ENCODE data around the gene KDM2B. TPM values are rescaled to one million over a fixed set of nuclear protein-coding genes. Genes with fewer than 3 reads are reported as not detected.
A peak's percentile ranks its signal among the peaks of the same experiment; 100 is the strongest.
"Not testable (repeated sequence)": the region's sequence is repeated elsewhere in the genome, so short reads cannot be mapped to it uniquely, and the experiment has no call there.

Gene KDM2B
- total RNA-seq, 1 donor from 2014 or later = 79.2 TPM

DNA sequence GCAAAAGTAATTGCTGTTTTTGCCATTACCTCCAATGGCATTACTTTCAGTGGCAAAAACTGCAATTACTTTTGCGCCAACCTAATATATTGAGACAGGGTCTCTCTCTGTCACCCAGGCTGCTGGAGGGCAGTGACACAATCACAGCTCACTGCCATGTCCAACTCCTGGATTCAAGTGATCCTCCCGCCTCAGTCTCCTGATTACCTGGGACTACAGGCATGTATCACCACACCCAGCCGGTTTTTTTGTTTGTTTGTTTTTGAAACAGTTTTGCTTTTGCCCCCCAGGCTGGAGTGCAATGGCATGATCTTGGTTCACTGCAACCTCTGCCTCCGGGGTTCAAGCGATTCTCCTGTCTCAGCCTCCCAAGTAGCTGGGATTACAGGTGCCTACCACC, 15.7 kb upstream of the KDM2B start:
- Mint-ChIP-seq H3K27ac (ENCODE audit: unreplicated experiment) (no peak overlapping the region), H3K36me3 (ENCODE audit: low read depth) (peaks cover 8% of the 10 kb centered on the region), H3K4me1 (peaks cover 6% of the 10 kb centered on the region), H3K9me3 (no peaks in the 10 kb centered on the region), H3K4me3 (no peak overlapping the region), H3K27me3 (ENCODE audit: low read depth) (no peaks in the 10 kb centered on the region)
- no peak for DNase-seq (ENCODE audit: low read depth, low spot score)
- TF ChIP-seq, protein P1, sequence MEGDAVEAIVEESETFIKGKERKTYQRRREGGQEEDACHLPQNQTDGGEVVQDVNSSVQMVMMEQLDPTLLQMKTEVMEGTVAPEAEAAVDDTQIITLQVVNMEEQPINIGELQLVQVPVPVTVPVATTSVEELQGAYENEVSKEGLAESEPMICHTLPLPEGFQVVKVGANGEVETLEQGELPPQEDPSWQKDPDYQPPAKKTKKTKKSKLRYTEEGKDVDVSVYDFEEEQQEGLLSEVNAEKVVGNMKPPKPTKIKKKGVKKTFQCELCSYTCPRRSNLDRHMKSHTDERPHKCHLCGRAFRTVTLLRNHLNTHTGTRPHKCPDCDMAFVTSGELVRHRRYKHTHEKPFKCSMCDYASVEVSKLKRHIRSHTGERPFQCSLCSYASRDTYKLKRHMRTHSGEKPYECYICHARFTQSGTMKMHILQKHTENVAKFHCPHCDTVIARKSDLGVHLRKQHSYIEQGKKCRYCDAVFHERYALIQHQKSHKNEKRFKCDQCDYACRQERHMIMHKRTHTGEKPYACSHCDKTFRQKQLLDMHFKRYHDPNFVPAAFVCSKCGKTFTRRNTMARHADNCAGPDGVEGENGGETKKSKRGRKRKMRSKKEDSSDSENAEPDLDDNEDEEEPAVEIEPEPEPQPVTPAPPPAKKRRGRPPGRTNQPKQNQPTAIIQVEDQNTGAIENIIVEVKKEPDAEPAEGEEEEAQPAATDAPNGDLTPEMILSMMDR (conservative IDR thresholded peaks at IDR 0.05) = no peak

DNA sequence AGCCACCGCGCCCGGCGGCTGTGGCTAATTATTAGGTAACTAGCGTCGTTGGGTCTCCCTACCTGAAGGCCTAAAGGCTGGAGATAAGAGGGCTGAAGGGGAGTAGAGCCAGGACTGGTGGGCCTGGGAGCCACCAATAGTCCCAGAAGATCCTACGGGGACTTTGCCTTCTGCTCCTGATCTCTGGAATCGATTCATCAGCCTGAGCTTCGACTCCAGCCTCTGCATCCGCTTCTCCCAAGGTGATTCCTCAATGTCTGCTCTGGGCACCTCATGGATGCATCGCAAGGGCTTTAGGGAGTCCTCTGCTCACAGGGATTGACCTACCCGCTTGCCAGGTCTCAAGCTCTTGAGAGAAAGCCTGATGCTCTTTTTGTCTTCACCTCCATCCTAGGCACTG, 14.7 kb upstream of the KDM2B start:
- no peaks in the 10 kb centered on the region for H3K27me3 Mint-ChIP-seq (ENCODE audit: low read depth)
- no peaks in the 10 kb centered on the region for H3K9me3 Mint-ChIP-seq
- peaks cover 8% of the 10 kb centered on the region for H3K36me3 Mint-ChIP-seq (ENCODE audit: low read depth)

DNA sequence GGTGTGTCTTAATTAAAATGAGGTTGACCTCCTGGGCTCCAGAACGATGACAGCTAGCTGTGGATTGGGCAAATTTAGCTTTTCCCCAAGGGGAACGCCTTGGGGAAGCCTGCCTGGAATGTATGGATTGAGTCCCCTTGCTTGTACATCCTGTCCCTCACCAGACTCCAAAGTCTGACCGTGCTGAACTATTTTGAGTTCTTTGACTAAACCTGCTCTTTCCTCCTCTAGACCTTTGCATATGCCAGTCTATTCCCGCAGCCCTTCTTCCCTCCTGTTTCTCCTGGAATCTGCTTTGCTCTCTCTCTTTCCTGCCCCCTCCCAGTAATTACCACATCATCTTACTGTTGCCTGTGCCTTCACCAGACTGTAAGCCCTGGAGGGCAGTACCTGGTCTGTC, 11.5 kb upstream of the KDM2B start:
- DNase-seq (ENCODE audit: low read depth, low spot score) = no peak
- H3K9me3 Mint-ChIP-seq = no peaks in the 10 kb centered on the region
- H3K4me3 Mint-ChIP-seq = no peak overlapping the region
- peak overlapping the region; percentile 53 for H3K27ac Mint-ChIP-seq (ENCODE audit: unreplicated experiment)
- peaks cover 10% of the 10 kb centered on the region for H3K36me3 Mint-ChIP-seq (ENCODE audit: low read depth)
- H3K27me3 Mint-ChIP-seq (ENCODE audit: low read depth) = no peaks in the 10 kb centered on the region
- peaks cover 21% of the 10 kb centered on the region for H3K4me1 Mint-ChIP-seq
- TF ChIP-seq, protein P1 (conservative IDR thresholded peaks at IDR 0.05) = no peak

More for the DNA sequence above, 14.7 kb upstream of the KDM2B start:
- H3K27ac Mint-ChIP-seq (ENCODE audit: unreplicated experiment) = no peak overlapping the region
- peaks cover 14% of the 10 kb centered on the region for H3K4me1 Mint-ChIP-seq
- TF ChIP-seq, protein P1 (conservative IDR thresholded peaks at IDR 0.05) = no peak
- H3K4me3 Mint-ChIP-seq = no peak overlapping the region
- DNase-seq (ENCODE audit: low read depth, low spot score) = no peak

DNA sequence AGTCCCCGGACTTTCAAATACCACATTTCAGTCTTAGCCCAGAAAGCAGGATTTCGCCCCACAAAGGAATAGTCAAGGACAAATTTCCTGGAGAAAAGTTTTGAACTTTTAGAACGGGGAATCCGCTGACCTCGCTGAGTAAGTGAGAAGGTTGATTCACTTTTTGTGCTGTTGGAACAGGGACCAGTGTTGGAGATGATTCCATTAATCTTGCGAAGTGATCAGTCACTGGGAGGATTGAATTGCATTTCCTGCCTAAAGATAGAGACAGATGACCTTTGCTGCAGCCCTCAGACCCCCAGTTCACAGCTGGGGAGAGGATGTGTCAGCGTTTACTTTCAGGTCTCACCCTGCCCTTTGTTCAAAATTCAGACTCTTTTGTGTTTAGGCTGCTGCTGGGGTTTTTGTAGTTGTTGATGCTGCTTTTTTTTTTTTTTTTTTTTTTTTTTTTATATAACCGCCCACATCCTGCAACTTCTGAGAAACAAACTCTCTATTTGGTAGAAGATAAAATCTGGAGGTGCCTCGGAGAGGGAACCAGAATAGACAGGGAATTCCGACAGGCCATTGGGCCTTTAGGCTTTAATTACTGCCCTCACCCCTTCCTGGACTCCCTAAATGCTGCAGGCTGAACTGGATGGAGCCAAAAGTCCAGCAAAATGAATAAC, 9.8 kb upstream of the KDM2B start:
- peaks cover 8% of the 10 kb centered on the region for H3K36me3 Mint-ChIP-seq (ENCODE audit: low read depth)
- TF ChIP-seq, protein P1 (conservative IDR thresholded peaks at IDR 0.05) = no peak
- H3K9me3 Mint-ChIP-seq = no peaks in the 10 kb centered on the region
- DNase-seq (ENCODE audit: low read depth, low spot score) = peak; percentile 39
- no peaks in the 10 kb centered on the region for H3K27me3 Mint-ChIP-seq (ENCODE audit: low read depth)
- H3K4me3 Mint-ChIP-seq = peak overlapping the region; percentile 89
- peaks cover 25% of the 10 kb centered on the region for H3K4me1 Mint-ChIP-seq
- peak overlapping the region; percentile 100 for H3K27ac Mint-ChIP-seq (ENCODE audit: unreplicated experiment)

DNA sequence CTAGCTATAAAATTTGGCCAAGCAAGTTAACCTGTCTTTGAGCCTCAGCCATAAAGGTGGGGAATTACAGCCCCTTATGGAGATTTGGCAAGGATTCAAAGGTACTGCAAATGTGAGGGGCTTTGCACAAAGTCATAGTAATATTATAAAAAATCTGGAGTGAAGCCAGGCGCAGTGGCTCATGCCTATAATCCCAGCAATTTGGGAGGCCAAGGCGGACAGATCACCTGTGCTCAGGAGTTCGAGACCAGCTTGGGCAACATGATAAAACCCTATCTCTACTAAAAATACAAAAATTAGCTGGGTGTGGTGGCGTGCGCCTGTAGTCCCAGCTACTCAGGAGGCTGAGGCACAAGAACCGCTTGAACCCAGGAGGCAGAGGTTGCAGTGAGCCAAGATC, 4.1 kb upstream of the KDM2B start:
- H3K4me1 Mint-ChIP-seq = peaks cover 42% of the 10 kb centered on the region
- not testable (repeated sequence) for H3K27ac Mint-ChIP-seq (ENCODE audit: unreplicated experiment); H3K9me3 Mint-ChIP-seq; H3K36me3 Mint-ChIP-seq (ENCODE audit: low read depth); H3K27me3 Mint-ChIP-seq (ENCODE audit: low read depth); DNase-seq (ENCODE audit: low read depth, low spot score); H3K4me3 Mint-ChIP-seq

DNA sequence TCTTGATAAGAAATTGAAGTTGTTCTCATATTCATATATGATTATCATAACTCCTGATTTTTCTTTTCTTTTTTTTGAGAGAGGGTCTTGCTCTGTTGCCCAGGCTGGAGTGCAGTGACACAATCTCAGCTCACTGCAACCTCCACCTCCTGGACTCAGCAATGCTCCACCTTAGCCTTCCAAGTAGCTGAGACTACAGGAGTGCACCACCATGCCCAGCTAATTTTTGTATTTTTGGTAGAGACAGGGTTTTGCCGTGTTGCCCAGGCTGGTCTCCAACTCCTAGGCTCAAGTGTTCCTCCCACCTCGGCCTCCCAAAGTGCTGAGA, 2.5 kb upstream of the KDM2B start:
- DNase-seq (ENCODE audit: low read depth, low spot score); H3K36me3 Mint-ChIP-seq (ENCODE audit: low read depth); H3K9me3 Mint-ChIP-seq; H3K27me3 Mint-ChIP-seq (ENCODE audit: low read depth); H3K27ac Mint-ChIP-seq (ENCODE audit: unreplicated experiment): not testable (repeated sequence)
- Mint-ChIP-seq H3K4me3 (peak overlapping the region; percentile 99), H3K4me1 (peaks cover 44% of the 10 kb centered on the region)

All from neural crest cell (in vitro differentiated cells).